NCI-H146 treated with DMSO at 0.1 percent for 48 hours (cell line): ENCODE measurements around the gene IRF3.
"Not testable (repeated sequence)": the region's sequence is repeated elsewhere in the genome, so short reads cannot be mapped to it uniquely, and the experiment has no call there.

Experiments used
- DNase-seq: peaks from one replicate; lab custom pipeline; 2025; ENCODE audit not compliant: unreplicated experiment; lab: John Stamatoyannopoulos, UW

IRF3 gene

DNA sequence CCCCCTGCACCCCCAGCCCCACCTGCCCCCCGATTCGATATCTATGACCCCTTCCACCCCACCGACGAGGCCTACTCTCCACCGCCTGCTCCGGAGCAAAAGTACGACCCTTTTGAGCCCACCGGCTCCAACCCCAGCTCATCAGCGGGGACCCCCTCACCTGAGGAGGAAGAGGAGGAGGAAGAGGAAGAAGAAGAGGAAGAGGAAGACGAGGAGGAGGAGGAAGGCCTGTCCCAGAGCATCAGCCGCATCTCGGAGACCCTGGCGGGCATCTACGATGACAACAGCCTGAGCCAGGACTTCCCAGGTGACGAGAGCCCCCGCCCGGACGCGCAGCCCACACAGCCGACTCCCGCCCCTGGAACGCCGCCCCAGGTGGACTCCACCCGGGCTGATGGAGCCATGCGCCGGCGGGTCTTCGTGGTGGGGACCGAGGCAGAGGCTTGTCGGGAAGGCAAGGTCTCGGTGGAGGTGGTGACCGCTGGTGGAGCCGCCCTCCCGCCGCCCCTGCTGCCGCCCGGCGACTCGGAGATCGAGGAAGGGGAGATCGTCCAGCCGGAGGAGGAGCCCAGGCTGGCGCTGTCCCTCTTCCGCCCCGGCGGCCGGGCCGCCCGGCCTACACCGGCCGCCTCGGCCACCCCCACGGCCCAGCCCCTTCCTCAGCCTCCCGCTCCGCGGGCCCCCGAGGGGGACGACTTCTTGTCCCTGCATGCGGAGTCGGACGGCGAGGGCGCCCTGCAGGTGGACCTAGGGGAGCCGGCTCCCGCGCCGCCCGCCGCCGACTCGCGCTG is 14.4 kb downstream of the IRF3 start:
- no peak for DNase-seq

- DNase-seq, result no peak
Measured at GRCh38 chr19:49646586-49646985, 19.1 kb downstream of the IRF3 start.

DNA sequence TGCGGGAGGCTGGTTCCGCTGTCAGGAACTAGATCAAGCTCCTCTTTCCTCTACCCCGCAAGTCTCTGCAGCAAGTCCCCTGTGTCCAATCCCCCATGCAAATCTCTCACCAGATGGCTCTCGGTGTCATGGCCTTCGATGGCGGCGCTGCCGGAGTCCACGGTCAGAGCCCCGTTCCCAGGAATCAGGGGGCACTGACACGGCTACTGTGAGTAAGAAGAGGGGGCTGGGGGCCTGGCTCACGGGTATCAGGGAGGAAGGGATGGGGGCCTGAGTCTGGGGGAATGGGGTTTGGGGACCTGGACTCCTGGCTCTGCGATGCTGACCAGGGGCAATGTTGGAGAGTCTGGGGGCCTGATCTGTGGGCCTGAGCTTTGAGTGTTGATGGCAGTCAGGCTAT is 19.7 kb downstream of the IRF3 start:
- no peak for DNase-seq

- DNase-seq, result no peak
Measured at GRCh38 chr19:49645592-49645991, 20.1 kb downstream of the IRF3 start.

DNA sequence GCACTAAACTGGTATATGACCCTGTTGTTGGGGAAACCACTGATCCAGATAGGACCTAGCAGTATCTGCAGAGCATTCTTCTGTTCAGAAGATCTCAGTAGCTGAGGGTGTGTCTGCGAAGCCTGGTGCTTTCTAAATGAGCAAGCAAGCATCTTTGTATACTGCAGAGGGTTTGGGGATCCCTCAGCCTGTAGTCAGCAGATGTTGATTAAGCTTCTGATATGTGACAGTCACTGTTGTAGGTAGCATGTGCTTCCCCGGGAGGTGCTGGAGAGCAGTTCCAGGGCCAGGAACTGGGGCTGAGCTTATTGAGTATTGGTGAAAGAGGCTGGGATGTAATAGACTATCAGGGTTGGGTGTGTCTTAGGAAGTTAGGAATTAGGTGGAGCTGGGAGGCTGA is 22.2 kb downstream of the IRF3 start:
- DNase-seq, result no peak

- DNase-seq, result no peak
Measured at GRCh38 chr19:49642492-49643035, 23.1 kb downstream of the IRF3 start.

DNA sequence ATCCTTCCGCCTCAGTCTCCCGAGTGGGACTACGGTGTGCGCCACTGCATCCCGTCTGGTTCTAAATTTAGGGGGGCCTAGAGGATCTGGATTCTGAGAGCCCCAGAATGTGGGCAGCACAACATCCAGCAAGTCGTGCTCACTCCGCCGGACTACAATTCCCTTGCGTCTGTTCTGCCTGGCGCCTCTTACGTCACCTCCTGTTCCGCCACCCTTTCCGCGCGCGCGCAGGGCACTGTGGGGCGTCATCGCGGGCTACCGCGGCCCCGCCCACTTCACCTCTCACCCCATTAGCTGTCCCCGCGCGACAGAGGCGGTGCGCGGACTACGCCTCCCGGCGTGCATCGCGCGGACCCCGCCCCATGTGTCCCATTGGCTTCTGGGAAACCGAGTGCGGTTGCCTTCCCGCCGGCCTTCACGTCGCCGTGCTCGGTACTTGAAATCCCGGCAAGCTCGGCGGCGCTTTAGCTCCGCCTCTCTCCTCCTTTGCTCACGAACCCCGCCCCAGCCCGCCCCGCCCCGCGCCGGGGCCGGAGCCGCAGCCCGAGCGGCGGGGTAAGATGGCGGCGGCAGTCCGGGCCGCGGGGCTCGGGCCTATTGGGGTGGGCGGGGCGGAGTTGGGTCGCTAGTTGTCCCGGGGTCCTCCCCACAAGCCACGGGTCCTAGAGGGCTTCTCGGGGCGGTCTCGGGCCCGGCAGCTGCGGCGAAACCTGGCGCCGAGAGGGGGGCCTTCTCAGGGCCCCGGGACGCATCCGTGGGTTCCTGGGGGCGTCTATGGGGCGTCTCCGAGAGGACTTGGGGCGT is 23.8 kb downstream of the IRF3 start, which contains the start of gene SCAF1:
TSS of gene SCAF1 (plus strand) at position 522 of the 804 bp plus-strand sequence. CDS start 2,818 bp downstream, outside the sequence.
- DNase-seq, result peak; percentile 98

DNA sequence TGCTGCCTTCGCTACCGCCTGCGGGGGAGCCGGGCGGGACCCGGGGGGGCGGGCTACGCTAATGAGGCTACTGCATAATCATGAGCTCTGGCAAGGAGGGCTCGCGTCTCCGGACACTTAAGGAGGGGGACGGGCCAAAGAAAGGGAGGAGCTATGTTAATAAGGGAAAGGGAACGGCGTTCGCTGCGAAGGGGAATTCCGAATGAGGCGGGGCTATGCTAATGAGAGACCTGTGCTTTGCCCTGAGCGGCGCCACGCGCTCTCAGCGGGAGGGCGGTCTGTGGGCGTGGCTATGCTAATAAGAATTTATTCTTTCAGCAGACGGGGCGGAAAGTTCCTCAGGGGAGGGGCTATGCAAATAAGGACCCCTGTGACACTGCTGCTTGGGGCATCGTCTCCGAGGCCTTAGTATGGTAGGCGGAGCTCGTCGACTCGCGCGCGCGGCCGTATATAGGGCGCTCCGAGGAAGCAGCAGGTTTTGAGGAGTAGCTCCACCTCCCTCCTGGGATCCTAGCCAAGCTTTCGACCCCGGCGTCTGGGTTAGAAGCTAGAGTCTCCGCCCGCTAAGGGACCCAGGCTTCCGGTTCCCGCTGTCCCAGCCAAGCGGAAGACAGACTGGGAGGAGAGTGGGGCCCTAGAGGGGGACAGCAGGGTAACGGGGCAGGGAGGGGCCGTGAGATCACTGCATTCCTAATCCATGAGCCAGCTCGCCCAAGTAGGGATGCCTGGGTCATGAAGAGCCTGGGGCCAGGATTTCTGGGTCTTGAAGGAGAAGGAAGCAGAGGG is 25.4 kb downstream of the IRF3 start, which contains the start of gene RRAS:
TSS of gene RRAS (minus strand) at position 31 of the 786 bp plus-strand sequence. CDS start 45 bp downstream, outside the sequence.
- peak; percentile 100 for DNase-seq

- no peak for DNase-seq
Measured at GRCh38 chr19:49639401-49640112, 26.1 kb downstream of the IRF3 start.

DNA sequence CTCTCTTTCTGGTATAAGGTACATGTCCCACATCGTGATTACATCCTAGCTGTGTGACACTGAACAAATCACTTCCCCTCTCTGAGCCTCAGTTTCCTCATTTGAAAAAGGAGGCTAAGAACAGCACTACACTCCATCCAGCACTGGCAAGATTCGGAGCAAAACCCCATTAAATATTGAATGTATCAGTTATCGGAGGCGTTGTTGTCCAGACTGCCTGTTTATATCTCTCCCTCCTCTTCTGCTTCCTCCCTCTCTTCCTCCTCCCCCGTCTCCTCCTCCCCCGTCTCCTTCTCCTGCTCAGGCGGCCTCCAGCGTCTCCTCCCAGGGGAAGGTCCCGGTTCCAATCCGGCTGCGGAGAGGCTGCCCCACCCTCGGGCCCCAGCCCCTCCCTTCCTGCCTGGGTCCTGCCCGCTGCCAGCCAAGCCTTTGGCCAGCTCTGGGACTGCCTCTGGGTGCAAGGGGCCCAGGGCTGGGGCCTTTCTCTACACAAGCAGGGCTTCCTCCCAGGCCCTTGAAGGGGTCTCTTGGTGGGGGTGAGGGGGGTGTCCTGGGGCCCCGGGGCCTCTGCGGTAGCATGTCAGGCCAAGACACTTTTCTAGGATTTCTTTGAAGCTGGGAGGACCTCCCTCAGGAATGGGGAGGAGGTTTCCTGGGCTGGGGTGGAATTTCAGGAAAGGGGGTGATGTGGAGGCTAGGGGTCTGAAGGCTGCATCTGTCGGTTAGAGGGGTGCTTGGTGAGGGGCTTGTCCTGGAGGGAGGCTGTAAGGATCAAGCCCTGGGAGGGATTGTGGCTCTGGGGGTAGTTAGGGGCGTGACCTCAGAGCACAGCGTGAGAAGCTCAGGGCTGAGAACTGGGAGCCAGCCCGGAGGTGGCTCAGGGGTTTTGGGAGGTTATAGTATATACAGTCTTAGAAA is 27.6 kb downstream of the IRF3 start:
- DNase-seq, result no peak

- peak; percentile 21 for DNase-seq
Measured at GRCh38 chr19:49636233-49636932, 29.3 kb downstream of the IRF3 start.

GRCh38 chr19:49635530-49636232 is 30.0 kb downstream of the IRF3 start:
- no peak for DNase-seq

GRCh38 chr19:49633273-49633672 is 32.4 kb downstream of the IRF3 start:
- not testable (repeated sequence) for DNase-seq

- DNase-seq, result no peak
Measured at GRCh38 chr19:49632576-49632975, 33.1 kb downstream of the IRF3 start.

DNA sequence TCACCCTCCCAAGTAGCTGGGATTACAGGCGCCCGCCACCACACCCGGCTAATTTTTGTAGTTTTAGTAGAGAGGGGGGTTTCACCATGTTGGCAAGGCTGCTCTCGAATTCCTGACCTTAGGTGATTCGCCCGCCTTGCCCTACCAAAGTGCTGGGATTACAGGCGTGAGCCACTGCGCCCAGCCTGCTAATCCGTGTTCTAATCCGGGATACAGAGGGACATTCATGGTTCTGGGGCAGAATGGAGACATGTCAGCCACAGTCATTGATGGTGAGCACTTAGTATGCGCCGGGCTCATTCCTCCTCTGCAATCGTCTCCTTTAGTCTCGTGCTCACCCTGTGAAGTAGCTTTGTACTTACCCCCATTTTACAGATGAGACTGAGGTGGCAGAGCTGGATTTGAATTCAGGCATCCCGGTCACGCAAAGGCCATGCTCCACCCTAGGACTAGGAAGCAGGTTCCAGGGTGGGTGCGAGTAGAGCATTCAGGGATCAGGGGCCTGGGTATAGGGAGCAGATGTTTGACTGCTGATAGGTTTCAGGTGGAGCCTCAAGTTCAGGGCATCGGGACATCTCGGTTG is 34.0 kb downstream of the IRF3 start:
- DNase-seq, result no peak

GRCh38 chr19:49631014-49631588 is 34.6 kb downstream of the IRF3 start:
- DNase-seq, result no peak

DNA sequence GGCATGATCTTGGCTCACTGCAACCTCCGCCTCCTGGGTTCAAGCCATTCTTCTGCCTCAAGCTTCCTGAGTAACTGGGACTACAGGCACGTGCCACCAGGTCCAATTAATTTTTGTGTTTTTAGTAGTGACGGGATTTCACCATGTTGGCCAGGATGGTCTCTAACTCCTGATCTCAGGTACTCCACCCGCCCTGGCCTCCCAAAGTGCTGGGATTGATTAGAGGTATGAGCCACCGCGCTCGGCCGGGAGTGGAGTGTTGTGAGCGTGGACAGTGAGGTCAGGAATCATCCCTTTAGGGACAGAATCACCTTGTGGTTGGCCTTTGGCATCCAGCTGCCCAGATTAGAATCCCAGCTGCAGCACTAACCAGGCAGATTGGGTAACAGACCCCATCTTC is 36.0 kb downstream of the IRF3 start:
- DNase-seq, result no peak
